GM12873 (cell line): Measurements from ENCODE around the gene MAP7D1.

Experiments
- CTCF ChIP-seq: IDR thresholded peaks from 2 replicates; pipeline ENCODE4 v1.5.1; 2012; ENCODE audit warnings: low read depth, mild to moderate bottlenecking, moderate library complexity, low read length, control low read depth; ENCODE audit not compliant: insufficient read depth; ENCODE audit errors: missing control alignments

Gene MAP7D1

GRCh38 chr1:36149237-36149972 is 6.6 kb upstream of the MAP7D1 start, which contains the start of gene TRAPPC3:
Gene TRAPPC3, minus strand, starts transcription at chr1:36149486. Its CDS starts 108 bp downstream, at chr1:36149378.
- TF ChIP-seq CTCF = peak; percentile 92

- no peak for TF ChIP-seq CTCF
Observed at GRCh38 chr1:36149973-36150295, 6.0 kb upstream of the MAP7D1 start.

GRCh38 chr1:36150296-36151133 is 5.4 kb upstream of the MAP7D1 start:
- TF ChIP-seq CTCF = no peak

GRCh38 chr1:36151134-36151844 is 4.7 kb upstream of the MAP7D1 start:
- TF ChIP-seq CTCF = no peak

- no peak for TF ChIP-seq CTCF
Observed at GRCh38 chr1:36151845-36152203, 4.1 kb upstream of the MAP7D1 start.

GRCh38 chr1:36153476-36153875 is 2.5 kb upstream of the MAP7D1 start:
- TF ChIP-seq CTCF = no peak

- TF ChIP-seq CTCF = no peak
Observed at GRCh38 chr1:36154335-36154734, 1.6 kb upstream of the MAP7D1 start.
